Adrenal gland (tissue), 12 donors: ENCODE data around the gene ZNF622. TPM values are rescaled to one million over a fixed set of nuclear protein-coding genes. Genes with fewer than 3 reads are reported as not detected.

Experiments used
- DNase-seq, 7 donors: peaks; one replicate each; pipeline ENCODE4 v3.0.0-alpha.2; 2019 to 2020
- H3K27ac ChIP-seq, 5 donors: fragments of 200-600 bp; sonication (generic) in 4 of 5; 1 replicate in 3 of 5; 2 replicates in 2 of 5; pipeline versions ENCODE4 v1.5.1 to v1.8.0; 2016 to 2020; ENCODE audit warnings: mild to moderate bottlenecking in 1 of 5
- H3K27me3 ChIP-seq: fragments of 200-600 bp; 2 replicates; pipeline ENCODE4 v1.8.0; 2021
- H3K36me3 ChIP-seq, 2 donors: fragments of 200-600 bp; replicated peaks in 1 of 2; 1 replicate in 1 of 2; 2 replicates in 1 of 2; pipeline versions ENCODE4 v1.5.1 to v1.8.0; 2018 to 2022
- H3K4me1 ChIP-seq, 2 donors: fragments of 200-600 bp; replicated peaks in 1 of 2; 1 replicate in 1 of 2; 2 replicates in 1 of 2; pipeline versions ENCODE4 v1.5.1 to v1.8.0; 2018 to 2021
- H3K4me3 ChIP-seq, 4 donors: fragments of 200-600 bp; sonication (generic) in 3 of 4; one replicate each; pipeline ENCODE4 v1.5.1; 2016 to 2018
- H3K9me3 ChIP-seq, 3 donors: fragments of 200-600 bp; sonication (generic) in 1 of 3; replicated peaks in 1 of 3; 1 replicate in 2 of 3; 2 replicates in 1 of 3; pipeline versions ENCODE4 v1.5.1 to v1.8.0; 2016 to 2021
- CTCF ChIP-seq, 6 experiments: fragments of 450-650 bp in 4 of 6; fragments of 200-600 bp in 2 of 6; sonication (generic) in 1 of 6; IDR thresholded peaks; 1 replicate in 5 of 6; 2 replicates in 1 of 6; pipeline versions ENCODE4 v1.5.1 to v1.8.0; 2016 to 2021; ENCODE audit warnings: antibody characterized with exemption in 6 of 6, mild to moderate bottlenecking in 2 of 6, moderate library complexity in 1 of 6
- POLR2A ChIP-seq, 2 donors: fragments of 450-650 bp; IDR thresholded peaks; one replicate each; pipeline ENCODE4 v1.6.1; 2017; ENCODE audit warnings: antibody characterized with exemption in 2 of 2, mild to moderate bottlenecking in 2 of 2, moderate library complexity in 1 of 2
- WGBS, 4 donors: extraction: QIAGEN DNeasy Blood & Tissue Kit in 2 of 4; methylation state at CpG; one replicate each; pipeline versions ENCODE4 v1.1.5 to v1.1.7; 2013 to 2017; 5-methylcytosine and 5-hydroxymethylcytosine counted together
- intact Hi-C, 2 donors: fragments of 100-400 bp; cut with DNase I; formaldehyde crosslinking; loops; one replicate each; pipeline versions ENCODE4 v1.14.1 to v1.15.0; 2022 to 2023
- polyA plus RNA-seq, 3 donors: library from polyadenylated mRNA; stranded (reverse); fragments of 200-250 nt in 2 of 3; fragments of 350-450 nt in 1 of 3; fragmentation: Illumina TruSeq in 1 of 3; extraction: RNeasy Lipid Tissue Mini Kit (QIAGEN cat#74804) in 1 of 3; gene quantifications; one replicate each; pipeline ENCODE4 v1.2.3, GENCODE V29; 2013 to 2014
- total RNA-seq, 9 donors: library from RNA; depleted of rRNA in 4 of 9; stranded (reverse); fragments of >200 nt in 4 of 9; fragments of 120-200 nt in 1 of 9; fragmentation: NEBNext Ultra II Directional in 1 of 9; extraction: Animal tissue kit (Norgen Biotek cat#: 25700) in 1 of 9; gene quantifications; one replicate each; pipeline versions ENCODE4 v1.1.0 to v1.2.4, GENCODE V29; 2013 to 2023
- donor health status: healthy with polysubstance abuse.
- donor health status: Bipolar disorder and iron deficiency.
- donor health status: DM: yes; HTN: yes; CAD: no.
- donor health status: DM: no; HTN: no; CAD: no.
- donor health status: DM: no; HTN: no; CAD: no.
- donor health status: DM: yes; HTN: yes; CAD: no.

ZNF622 gene
- total and polyA plus RNA-seq, 12 donors, result 9.2 to 41.3 (median 21.8) TPM

- Histone ChIP-seq H3K4me1 (no peaks in the 10 kb centered on the region), H3K27ac (no peak overlapping the region), H3K4me3 (no peak overlapping the region), H3K27me3 (no peaks in the 10 kb centered on the region), H3K36me3 (no peaks in the 10 kb centered on the region), H3K9me3 (no peaks in the 10 kb centered on the region)
- TF ChIP-seq CTCF (IDR thresholded peaks at IDR 0.05) (no peak), POLR2A (IDR thresholded peaks at IDR 0.05) (no peak)
- no peak for DNase-seq
- intact Hi-C loops, result no loop called here
Measured at GRCh38 chr5:16485656-16486055, 20.1 kb upstream of the ZNF622 start.

GRCh38 chr5:16484081-16484480 is 18.5 kb upstream of the ZNF622 start:
- TF ChIP-seq POLR2A (IDR thresholded peaks at IDR 0.05), result no peak
- TF ChIP-seq CTCF (IDR thresholded peaks at IDR 0.05), result no peak
- Histone ChIP-seq H3K9me3 (no peaks in the 10 kb centered on the region), H3K27ac (no peak overlapping the region), H3K36me3 (no peaks in the 10 kb centered on the region), H3K4me1 (no peaks in the 10 kb centered on the region), H3K27me3 (no peaks in the 10 kb centered on the region), H3K4me3 (no peak overlapping the region)
- 65 to 85% (median 76%) methylated on average over 1 of the region's 1 CpG for WGBS, 4 donors
- intact Hi-C loops, result no loop called here
- no peak for DNase-seq

- intact Hi-C loops, result no loop called here
- no peak for DNase-seq
- H3K27ac ChIP-seq, result no peak overlapping the region
Measured at GRCh38 chr5:16483361-16483760, 17.8 kb upstream of the ZNF622 start.

GRCh38 chr5:16482891-16483290 is 17.3 kb upstream of the ZNF622 start:
- no peak for DNase-seq
- Histone ChIP-seq H3K9me3 (no peaks in the 10 kb centered on the region), H3K4me3 (no peak overlapping the region), H3K4me1 (no peaks in the 10 kb centered on the region), H3K27me3 (no peaks in the 10 kb centered on the region), H3K36me3 (no peaks in the 10 kb centered on the region), H3K27ac (no peak overlapping the region)
- intact Hi-C loops, result no loop called here
- TF ChIP-seq CTCF (IDR thresholded peaks at IDR 0.05), result no peak
- TF ChIP-seq POLR2A (IDR thresholded peaks at IDR 0.05), result no peak
- 72 to 82% (median 75%) methylated on average over 2 of the region's 2 CpGs for WGBS, 4 donors

More at GRCh38 chr5:16483361-16483760, 17.8 kb upstream of the ZNF622 start:
- no peak overlapping the region for H3K4me3 ChIP-seq
- H3K27me3 ChIP-seq, result no peaks in the 10 kb centered on the region
- TF ChIP-seq CTCF (IDR thresholded peaks at IDR 0.05), result no peak
- TF ChIP-seq POLR2A (IDR thresholded peaks at IDR 0.05), result no peak
- no peaks in the 10 kb centered on the region for H3K36me3 ChIP-seq
- no peaks in the 10 kb centered on the region for H3K9me3 ChIP-seq
- no peaks in the 10 kb centered on the region for H3K4me1 ChIP-seq
